T1000 (cell line): ENCODE measurements around the gene KDM4C.

Experiments
- DNase-seq: peaks from one replicate; lab custom pipeline; 2025; ENCODE audit warnings: mixed read lengths; lab: John Stamatoyannopoulos, UW

Gene KDM4C

DNA sequence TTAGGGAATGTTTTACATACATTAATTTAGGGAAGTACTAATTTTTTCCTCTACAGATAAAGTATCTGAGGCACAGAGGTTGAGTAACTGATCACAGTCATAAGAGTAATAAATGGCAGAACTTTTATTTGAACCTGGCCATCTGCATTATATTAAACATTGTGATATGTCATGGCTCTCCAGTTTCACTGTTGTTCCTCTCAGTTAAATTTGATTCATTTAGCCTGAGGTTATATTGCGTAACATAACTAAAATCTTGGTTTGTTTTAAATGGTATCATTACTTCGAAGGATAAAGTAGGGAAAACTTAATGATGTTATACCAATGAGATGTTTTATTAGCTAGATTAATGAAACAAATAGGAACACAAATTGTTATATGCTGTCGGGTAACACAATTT lies 284.4 kb downstream of the KDM4C start:
- no peak for DNase-seq

DNA sequence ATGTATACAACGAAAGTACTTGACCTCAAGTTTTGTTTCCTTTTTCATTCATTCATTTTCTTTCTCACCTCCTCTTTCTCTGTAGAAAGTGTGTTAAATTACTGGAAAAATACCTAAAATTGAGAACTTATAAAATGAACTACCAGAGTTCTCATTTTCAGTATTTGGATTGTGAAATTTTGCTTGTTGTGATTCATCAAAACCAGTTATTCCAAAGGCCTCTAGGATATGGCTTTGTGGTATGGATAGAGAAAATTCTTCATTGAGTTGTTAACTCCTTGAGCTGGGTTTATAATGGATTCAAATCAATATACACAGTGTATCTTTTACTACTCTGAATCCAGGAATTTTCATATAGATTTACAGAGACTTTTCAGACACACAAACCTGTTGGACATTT lies 287.6 kb downstream of the KDM4C start:
- DNase-seq: no peak

DNA sequence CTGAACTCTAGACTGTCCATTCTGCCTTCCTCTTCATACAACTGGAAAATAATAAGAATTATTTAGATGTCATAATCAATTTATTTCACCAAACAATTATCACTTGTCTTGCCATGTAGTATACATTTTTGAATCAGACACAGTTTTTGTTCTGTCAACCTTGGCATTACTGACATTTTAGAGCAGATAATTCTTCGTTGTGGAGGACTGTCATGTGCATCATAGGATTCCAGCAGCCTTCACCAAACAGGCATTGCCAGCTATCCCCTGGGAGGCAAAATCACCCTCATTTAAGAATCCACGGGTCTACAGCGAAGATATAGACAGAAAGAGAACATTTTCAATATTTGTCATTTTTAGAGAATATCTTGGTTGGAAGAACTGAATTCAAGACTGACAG lies 293.9 kb downstream of the KDM4C start:
- no peak for DNase-seq

DNA sequence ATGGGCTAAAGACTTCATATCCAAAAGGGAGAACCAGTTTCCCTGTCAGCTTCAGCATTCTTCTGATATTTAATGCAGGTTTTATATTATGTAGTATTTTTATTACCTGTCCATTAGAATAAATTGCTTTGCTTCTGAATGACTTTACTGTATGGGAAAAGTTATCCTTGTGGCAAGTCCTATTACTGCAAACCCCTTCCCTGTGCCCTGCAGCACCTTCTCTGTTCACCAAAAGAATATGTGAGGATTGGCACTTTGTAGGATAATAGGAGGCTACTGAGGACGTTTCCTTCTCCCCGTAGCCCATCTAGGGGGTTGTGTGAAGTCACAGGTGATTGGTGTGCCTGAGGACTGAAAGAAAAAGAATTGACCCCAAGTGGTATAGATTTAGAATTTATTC lies 296.1 kb downstream of the KDM4C start:
- no peak for DNase-seq

DNA sequence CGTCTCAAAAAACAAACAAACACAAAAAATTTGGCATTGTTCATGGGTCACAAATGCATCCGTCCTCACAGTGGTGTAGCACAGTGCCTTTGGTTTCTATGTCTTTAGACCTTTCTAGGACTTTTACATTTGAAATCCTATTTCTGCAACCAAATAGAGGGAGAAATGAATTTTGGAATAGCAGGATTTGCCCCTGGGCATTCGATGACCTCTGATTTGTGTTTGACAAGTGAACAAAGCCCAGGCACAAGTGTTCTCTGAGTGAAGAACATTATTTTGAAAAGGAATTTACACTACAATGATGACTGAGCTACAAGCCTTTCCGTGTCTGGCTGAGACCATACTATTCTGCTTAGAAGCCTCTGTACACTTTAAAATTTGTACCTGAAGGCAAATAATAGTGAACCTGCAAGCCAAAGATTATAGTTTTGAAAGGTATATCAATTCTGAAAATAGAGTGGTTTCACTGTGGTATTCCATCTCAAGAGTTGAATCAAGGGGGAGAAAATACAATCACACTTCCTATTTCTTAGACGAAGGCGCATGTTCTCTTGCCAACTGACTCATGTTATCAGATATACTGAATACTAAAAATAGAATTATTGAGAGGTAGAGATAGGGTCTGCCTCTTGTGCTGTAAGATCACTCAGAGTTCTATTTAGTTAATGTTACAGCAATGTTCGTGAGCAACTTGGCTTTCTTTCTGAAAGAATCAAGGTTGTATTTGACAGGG lies 297.6 kb downstream of the KDM4C start:
- DNase-seq: no peak

DNA sequence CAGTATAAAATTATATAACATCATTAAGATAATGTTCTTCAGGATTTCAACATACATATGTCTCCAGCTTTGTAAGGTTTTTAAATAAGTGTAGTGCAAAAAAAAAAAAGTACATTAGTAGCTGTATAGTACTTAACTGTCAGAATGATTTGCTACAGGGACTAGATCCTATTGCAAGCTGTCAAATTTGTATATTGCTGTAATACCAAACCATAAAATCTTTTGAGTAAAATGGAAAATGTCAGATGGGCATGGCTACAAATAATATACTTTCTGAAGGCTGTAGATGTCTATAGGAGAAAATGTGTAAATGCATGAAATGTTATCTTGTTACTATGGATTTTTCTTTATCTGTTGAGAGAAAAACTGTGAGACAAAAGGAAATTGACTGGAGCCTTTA lies 298.5 kb downstream of the KDM4C start:
- no peak for DNase-seq

DNA sequence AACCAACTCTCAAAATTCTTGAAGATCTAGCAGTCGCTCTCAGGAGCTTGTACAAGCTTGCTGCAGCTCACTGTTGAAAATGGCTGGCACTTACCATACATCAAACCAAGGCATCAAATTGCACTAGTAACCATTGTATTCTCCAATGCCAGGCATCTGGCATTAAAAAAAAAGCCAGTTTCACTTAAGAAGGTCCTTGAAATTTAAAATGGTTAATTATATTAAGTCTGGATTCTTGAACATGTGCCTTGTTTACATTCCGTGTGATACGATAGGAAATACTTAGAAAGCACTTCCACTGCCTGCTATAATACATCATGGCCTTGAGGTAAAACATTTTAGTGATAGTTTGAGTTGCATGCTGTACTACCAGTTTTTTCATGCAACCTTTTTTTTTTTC lies 300.7 kb downstream of the KDM4C start:
- DNase-seq: no peak

DNA sequence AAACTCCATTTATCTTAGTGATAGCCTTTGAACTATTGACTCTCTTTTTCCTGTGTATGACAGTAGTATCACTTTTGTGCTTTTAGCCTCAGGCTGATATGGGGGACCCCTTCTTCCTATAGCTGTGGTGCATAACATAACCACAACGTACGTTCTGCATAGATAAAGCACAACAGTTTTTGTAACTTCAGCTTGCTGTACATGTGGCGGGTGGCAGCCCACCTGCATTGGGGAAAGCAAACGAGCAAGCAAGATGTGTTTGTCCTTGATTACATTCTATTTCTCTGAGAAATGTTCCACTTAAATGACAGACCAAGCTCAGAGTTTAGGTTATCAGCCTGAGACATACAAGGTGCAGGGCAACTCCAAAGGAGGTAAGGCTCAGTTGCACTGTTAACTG lies 309.4 kb downstream of the KDM4C start:
- DNase-seq: no peak

DNA sequence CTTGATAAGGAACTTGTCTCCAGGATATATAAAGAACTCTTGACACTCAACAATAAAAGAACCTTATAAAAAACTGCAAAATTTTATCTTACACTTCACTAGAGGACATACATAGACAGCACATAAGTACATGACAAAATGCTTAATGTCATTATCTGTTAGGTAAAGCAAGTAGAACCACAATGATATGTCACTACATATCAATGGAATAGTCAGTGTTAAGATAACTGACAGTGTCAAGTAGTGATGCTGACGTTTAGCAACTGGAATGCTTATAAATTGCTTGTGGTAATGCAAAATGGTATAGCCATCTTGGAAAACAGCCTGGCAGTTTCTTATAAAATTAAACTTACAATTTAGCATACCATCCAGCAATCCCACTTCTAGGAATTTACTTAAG lies 314.1 kb downstream of the KDM4C start:
- DNase-seq: no peak

DNA sequence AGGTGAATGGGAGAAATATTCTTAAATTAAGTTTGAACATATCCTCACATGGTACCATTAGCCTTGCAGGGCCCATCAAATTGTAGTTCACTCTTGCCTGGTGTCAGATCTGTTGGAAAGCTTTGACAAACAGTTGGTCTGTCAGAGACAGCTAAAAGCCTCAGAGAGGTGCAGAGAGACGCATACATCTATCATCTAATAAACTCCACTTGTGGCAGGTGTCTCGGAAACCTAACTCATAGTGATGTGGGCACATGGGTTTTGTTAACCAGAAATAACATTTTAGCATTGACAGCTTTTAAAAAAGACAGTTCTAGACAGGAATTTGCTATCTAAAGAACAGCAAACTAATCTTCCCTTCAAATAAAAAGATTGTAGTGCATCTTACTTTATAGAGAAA lies 315.9 kb downstream of the KDM4C start:
- no peak for DNase-seq

DNA sequence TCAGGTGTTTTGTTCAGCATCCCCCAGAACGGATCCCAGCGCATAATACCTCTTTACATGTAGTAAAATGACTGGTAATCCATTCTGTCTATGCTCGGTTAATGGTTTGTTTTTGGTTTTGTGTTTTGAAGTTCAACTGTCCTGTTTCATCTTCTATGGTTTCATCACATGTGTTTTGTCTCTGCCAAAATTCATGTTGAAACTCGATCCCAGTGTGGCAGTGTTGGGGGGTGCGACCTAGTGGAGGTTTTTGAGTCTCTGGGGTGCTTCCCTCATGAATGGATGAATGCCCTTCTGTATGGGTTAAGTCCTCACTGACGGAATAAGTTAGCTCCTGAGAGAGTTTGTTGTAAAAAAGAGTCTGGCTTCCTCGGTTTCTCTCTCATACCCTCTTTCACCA lies 317.4 kb downstream of the KDM4C start:
- no peak for DNase-seq

DNA sequence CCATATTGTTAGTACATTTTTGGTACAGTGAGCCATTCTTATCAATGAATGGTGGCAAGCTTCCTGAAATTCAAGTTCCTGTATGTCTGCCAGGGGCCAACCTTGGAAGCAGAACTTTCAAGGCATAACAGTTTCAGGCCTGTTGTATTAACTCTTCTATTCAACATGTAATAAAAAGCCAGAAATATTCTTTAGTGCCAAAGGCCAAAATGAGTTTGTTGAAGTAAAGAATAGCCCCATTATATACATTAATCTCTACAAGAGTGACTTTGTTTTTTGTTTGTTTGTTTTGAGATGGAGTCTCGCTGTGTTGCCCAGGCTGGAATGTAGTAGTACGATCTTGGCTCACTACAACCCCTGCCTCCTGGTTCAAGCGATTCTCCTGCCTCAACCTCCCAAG lies 321.3 kb downstream of the KDM4C start:
- DNase-seq: no peak

DNA sequence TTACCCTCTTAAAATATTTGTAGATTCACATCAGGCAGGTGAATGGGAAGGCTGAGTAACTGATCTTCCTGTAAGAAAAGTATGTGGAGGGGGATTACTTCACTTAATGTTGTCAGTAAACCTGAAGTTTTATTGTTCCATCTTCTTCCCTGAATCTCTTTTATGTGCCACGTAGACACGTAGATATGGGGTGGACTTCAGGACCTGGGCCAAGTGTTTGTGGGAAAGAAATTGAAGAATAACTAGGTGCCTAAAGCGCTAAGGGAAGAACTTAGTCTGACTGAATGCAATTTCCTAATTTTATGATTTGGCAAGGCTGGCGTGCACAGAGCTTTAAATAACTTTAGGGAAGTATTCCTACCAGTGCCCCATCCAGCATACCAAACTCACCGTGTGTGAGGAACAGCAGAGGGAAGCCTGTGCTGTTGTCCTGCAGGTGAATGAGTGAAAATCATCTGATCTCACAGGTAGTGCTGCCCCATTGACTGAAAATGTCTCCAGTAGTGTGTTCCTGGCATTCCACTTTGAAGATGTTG lies 323.4 kb downstream of the KDM4C start:
- DNase-seq: no peak

DNA sequence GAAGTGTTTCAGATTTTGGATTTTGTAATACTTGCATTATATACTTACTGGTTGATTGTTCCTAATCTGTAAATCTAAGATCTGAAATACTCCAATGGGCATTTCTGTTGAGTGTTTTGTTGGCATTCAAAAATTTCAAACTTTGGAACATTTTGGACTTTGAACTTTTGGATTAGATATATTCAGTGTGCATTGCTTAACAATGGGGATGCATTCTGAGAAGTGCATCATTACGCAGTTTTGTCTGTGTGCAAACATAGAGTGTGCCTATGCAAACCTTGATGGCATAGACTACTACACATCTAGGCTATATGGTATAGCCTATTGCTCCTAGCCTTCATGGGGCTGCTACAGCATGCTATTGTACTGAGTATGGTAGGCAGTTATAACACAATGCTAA lies 325.4 kb downstream of the KDM4C start:
- DNase-seq: no peak

DNA sequence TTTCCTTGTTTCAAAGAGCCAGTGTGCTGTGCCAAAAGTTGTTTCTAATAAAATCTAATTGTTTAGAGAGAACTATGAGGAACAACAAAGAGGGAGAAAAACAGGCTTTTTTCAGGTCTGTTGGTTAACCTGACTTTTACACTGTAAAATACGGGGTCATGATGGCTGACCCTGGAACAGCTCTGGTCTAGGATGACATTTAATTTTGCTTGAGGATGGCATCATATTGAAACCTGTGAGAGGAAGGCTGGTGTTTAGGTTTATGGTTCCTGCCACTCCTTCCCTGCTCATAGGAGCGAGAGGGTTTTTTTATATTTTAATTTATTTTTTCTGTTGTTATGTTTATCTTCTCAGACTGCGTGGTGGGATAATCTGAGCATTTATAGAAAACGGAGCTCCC lies 327.6 kb downstream of the KDM4C start:
- DNase-seq: no peak

DNA sequence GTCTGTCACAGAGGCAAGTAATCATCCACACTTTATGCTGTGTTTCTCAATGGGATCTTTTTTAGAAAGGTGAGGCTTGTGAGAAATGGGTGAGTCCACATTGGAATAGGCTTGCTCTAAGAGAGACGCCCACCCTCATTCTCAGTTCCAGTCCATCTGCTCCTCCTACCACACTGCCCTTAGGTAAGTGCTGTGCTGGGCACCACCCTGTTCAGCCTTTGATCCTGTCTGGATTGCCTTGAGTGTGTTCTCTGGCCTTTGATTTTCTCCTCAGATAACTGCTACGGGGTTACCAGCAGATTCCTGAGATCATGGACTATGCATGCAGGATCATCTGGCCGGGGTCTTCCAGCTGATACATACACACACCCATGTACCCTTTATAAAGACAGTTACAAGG lies 328.6 kb downstream of the KDM4C start:
- DNase-seq: no peak

DNA sequence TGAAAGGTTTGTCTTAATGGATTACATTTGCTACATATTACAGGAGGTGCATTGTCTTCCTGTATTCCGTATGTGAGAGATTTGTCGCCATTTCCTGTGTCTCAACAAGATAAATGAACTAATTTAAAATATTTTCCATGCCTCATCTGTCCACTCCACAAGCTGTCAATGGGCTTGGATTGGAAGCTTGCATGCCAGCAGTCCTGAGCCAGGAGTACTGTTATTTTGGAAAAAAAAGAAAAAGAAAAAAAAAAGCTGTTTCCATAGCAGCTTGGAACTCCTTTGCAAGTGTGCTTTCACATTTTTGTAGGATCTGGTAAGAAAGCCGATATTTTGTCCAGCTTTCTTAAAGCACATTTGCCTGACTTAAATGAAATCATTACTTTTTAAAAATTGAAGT lies 330.8 kb downstream of the KDM4C start:
- DNase-seq: no peak

DNA sequence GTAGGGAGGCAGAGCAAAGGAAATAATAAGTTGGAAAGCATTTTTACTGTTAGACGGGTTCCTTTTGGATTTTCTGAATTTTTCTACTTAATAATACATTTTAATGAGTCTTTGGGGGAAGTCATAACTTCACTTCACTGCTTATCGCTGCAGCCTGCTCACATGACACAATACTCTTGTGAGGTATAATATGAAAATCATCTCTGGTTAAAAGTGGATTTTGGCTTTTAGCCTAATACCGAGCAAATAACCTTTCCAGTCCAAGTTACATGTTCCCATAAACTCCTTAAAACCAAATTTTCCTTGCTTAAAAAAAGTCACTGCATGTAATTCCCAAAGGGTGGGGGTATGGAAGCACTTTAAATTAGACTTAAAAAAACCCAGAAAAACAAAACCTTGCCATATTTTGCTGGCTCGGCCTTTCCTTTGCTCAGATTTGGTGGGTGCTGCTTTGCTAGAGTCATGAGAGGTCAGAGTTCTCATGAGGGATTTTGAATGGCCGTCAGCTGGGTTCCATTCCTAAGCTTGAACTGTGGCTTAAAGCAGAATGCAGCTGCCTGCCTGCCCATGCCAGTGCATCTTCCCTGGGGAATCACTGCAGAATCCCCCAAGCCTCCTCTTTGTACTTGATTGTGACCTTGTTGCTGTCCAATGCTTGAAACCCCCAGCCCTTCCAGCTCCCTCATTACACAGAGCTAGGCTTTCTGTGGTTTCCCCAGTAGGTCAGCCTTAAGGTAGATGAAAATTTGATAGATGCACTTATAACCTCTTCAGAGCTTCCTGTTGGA lies 331.8 kb downstream of the KDM4C start:
- DNase-seq: no peak

DNA sequence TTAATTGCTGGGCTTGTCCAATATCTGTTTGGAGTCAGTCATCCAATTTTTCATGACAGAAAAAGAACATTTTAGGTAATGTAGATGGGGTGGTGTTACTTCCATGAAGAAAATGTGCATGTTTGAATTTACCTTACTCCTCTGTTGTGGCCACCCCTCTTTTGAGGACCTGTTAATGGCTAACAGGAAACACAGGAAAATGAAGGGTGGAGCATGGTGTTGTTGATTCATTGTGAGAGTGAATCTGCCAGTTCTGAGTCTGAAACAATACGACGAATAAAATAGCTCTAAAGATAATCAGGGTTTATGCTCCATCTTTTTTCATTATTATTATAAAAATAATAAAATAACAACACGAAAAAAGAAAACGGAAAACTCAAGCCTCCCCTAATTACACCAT lies 335.3 kb downstream of the KDM4C start:
- no peak for DNase-seq

DNA sequence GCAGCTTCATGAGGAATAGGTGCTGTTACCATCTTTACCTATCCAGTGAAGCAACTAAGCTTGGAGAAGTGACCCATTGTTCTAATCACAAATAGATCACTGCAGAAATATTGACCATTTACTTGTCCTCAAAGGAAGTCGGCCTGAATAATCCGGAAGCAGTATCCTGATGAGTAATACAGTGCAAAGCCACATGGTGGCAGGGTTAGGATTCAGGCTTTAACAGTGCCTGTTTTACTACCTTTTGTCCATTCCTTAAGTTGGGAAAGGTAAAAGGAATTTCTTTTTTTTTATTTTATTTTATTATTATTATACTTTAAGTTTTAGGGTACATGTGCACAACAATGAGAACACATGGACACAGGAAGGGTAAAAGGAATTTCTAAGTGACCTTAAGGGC lies 336.3 kb downstream of the KDM4C start:
- DNase-seq: no peak

DNA sequence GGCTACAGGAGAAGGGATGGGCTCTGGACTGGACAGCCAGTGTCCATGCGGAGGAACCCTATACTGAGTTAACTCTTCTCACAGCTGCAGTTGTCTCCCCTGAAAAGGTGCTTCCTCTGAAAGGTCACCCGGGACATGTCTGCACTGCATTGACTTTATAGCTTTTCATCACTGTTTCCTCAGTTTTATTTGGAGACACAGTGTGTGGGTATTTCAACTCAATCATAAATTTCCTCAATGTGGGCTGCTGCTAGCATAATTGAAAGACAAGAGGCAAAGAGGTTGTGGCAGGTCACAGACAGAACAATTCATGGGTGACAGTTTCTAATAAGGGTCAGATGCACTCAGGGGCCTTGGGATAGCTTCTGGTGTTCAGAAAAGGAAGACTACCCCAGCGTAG lies 336.8 kb downstream of the KDM4C start:
- no peak for DNase-seq

DNA sequence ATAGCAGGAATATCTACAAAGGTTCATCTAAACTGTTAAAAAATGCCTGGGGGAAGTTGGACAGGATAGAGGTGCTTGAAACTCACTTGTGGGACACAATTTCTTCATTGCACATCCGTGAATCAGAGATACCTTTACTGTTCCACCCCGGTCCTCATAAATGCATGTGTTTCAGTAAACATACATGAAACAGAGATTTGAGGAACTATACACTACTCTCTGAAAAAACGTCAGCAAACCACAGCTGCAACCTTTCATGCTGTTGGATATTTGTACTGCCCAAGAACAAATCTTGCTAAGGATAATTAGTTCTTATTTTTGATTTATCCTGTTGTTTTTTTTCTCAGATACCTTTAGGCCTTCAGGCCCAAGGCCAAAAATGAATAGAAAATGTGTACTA lies 337.3 kb downstream of the KDM4C start:
- DNase-seq: no peak

DNA sequence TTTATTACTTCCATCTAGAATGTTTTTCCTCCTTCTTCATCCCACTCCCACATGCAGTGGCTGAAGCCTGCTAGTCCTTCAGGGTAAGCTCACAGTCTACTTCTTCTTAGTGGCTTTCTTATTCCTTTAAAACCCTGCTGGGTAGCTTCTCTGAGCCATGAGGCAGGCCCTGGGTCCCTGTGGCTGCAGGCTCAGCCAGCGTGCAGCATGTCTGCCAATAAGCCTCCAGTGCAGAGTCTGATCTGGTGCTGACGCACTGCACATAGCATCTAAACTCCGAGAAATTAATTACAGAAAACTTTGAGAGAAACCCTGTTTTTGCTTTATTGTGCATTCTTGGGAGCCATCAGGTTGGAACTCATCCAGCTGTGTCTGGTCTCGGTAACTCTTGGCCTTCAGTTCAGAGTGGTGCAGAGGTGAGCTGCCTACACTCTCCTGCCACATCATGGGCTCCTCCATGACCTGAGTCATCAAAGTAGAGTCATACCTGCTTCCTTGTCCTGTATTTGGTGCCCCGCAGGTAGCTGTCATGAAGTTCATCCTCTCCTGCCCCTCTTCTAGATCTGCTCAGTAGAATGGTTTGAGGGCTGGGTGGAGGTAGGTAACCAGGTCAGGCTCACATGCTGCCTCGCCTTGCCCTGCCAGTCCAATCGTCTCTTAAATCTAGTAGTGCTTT lies 339.4 kb downstream of the KDM4C start:
- no peak for DNase-seq
